GOT3 (cell line): ENCODE measurements around the gene HHATL.

Experiments used
- DNase-seq: peaks from one replicate; lab custom pipeline; 2025; ENCODE audit warnings: mixed read lengths; lab: John Stamatoyannopoulos, UW

Gene HHATL

GRCh38 chr3:42652611-42653302, 49.8 kb downstream of the HHATL start:
- no peak for DNase-seq

- no peak for DNase-seq
Measured at GRCh38 chr3:42652251-42652610, 50.4 kb downstream of the HHATL start.

GRCh38 chr3:42651248-42652091, 51.1 kb downstream of the HHATL start:
- no peak for DNase-seq

DNA sequence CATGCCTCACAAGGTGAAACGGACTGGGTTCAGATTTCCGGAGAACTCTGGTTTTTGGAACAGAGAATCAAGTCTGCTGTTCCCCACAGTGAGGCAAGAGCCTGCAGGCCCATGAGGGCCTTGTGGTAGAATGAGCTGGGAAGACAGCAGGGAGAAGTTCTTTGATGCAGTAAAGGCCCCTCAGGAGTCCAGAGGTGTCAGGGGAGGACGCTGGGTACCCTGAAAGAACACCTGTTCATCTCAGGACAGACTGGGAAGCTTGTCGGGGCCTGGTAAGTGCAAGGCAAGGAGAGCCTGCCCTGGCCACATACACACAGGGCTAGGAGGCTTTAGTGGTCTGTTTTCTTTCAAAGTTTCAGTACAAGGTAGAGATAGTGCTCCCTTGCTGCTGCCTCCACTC, 52.8 kb downstream of the HHATL start:
- DNase-seq: no peak

DNA sequence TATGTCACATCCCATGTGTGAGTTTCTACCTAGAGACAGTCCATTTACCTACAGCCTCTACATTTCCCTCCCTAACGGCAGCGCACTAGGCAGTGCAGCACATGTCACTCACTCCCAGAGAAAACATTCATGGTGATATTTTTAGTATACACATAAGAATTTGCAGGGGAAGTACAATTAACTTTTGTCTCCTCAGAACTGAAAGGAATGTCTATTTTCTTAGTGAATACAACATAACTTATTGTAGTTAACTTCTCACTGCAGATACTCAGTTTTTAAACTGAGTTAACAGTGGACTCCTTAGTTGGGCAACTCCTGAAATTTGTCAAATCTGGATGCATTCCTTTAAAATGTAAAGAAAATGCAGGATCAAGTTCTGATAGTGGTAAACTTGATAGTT, 53.6 kb downstream of the HHATL start:
- DNase-seq: no peak

- no peak for DNase-seq
Measured at GRCh38 chr3:42647821-42648459, 54.7 kb downstream of the HHATL start.
